GM21423 (cell line): ENCODE data around the gene WDR47.
A peak's percentile ranks its signal among the peaks of the same experiment; 100 is the strongest.
"Not testable (repeated sequence)": the region's sequence is repeated elsewhere in the genome, so short reads cannot be mapped to it uniquely, and the experiment has no call there.

ENCODE experiments used
- ATAC-seq: cut with Tn5 transposase; IDR thresholded peaks from one replicate; pipeline ENCODE4 v1.9.1; 2021; ENCODE audit warnings: mild to moderate bottlenecking, moderate library complexity; ENCODE audit not compliant: unreplicated experiment

Gene WDR47

DNA sequence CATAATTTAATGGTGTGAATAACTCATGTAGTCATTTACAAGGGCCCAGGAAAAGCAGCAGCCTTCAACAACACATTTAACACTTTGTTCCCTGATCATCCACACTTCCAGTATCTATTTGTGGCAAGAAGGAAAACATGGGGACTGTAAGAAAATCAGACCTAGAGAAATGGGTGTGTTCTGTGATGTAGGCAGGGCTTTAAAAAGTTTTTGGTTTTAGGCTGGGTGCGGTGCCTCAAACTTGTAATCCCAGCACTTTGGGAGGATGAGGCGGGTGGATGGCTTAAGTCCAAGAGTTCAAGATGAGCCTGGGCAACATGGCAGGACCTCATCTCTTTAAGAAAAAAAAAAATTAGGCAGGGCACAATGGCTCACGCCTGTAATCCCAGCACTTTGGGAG lies 14.2 kb upstream of the WDR47 start:
- ATAC-seq: no peak

DNA sequence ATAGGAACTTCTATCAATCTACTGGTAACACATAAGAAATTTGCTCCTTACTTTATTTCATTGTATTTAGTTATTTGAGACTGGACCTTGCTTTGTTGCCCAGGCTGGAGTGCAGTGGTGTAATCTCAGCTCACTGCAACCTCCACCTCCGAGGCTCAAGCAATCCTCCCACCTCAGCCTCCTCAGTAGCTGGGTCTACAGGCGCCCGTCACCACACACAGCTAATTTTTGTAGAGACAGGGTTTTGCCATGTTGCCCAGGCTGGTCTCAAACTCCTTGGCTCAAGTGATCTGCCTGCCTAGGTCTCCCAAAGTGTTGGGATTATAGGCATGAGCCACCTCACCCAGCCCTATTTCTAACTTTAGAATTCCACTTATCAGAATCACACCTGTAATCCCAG lies 10.2 kb upstream of the WDR47 start:
- not testable (repeated sequence) for ATAC-seq

DNA sequence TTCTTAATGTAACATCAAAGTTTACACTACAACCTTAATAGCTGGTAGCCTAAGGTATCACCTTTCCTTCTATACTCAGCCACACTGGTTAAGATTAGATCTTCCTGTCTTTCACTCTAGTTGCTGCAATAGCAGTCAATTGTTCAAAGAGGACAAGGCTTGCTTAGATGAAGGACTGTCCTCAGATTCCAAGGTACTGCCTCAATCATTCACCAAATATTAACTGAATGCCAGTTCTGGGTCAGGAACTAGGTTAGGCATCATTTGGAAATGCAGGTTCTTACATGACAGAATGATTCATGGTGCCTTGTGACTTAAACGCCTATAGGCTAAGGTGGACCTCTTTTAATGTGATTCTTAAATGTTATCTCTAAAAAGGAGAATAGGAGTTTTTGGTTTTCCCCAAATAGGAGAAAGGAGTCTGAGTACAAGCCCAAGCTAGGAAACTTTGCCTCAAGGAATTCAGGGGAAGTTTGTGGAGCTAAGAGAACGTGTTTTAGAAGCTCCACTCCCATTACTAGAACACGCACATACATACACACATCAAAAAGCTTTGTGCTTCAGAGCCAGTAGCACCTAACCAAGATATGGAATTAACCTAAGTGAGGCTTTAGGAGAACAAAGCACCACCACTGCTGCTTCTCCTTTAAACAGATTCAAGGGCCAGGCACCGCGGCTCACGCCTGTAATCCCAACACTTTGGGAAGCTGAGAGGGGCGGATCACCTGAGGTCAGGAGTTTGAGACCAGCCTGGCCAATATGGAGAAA lies 8.5 kb upstream of the WDR47 start:
- ATAC-seq: no peak

DNA sequence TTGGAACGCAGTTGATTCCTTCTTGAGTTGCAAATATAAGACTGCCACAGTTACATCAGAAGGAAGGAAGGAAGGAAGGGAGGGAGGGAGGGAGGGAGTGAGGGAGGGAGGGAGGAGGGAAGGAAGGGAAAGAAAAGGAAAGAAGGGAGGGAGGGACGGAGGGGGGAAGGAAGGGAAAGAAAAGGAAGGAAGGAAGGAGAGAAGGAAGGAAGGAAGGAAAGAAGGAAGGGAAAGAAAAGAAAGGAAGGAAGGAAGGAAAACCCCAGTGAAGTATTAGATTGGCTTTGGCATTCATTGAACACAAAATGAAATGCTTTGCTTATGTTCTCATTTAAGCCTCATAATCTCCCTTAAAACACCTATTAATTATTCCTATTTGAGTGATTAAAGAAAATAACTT lies 6.4 kb upstream of the WDR47 start:
- no peak for ATAC-seq

DNA sequence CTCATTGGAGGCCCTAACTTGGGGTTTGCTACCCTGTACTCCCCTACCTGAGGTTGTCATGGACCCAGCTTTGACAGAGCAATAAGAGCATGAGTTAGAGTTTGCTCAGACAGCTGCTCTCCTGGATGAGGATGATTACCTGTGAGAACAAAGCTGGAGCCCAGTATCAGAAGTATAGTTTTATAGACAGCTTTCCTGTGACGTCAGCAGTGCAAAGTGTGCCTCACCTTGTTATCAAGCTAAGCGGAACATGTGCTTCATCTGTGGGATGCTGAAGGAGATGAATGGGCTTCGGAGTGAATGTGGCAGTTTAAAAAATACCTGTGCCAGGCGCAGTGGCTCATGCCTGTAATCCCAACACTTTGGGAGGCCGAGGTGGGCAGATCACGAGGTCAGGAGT lies 5.4 kb upstream of the WDR47 start:
- ATAC-seq: no peak

DNA sequence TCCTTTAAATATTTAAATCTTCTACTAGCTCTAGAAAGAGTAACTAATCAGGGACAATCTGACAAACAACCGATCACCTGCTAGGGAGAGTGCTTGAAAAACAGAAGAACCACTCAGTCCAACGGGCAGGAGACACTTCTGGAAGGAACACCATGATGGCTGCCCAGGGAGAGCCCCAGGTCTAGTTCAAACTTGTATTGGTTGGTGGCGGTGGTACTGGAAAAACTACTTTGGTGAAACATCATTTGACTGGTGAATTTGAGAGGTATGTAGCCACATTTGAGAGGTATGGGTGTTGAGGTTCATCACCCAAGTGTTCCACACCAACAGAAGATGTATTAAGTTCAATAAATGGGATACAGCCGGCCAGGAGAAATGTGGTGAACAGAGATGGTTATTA lies 4.8 kb upstream of the WDR47 start:
- ATAC-seq: no peak

DNA sequence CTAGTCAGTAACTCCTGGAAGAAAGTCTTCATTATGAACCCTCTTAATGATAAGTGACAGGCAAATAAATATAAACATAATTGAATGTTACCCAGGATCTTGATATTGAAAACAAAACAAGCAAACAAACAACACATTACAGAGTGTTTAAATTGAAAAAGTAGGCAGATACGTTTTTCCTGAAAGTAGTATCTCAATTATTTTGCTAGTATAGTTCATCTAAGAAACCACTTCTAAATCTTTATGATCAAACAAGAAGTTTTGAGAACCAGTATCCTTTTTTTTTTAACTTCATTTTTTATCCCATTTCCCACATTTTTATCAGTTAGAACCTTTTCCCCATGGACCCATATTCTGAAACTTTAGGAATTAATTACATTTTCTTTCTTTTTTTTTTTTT lies 3.7 kb upstream of the WDR47 start:
- ATAC-seq: no peak

DNA sequence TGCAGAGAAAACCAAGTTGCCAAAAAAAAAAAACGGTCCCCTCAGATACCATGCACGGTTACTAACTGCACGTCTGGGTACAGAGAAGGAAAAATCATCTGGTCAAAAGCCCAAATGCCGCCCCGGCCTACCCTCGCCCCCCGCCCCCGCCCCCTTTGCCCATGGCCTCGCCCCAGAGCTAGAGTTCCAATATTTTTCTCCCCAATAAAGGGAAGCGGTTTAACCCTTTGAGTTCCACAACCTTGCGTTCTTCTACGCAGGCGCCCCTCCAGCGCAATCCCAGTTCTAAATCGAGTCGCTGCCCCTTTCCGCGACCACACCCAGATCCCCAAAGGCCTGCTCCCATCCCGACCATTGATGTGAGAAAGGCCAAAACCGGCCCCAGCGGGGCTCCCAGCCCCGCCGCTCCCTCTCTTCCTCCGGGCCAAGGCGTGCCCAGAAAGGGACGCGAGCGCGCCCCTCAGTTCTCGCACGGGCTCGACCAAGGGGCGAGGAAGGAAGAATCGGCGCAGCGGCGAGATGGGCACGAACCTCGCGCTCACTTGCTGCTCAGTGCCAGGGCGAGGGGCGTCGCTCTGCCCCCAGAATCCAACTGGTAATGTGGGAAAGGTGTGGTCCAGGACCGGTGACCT lies 797 bp downstream of the WDR47 start:
- peak; percentile 23 for ATAC-seq

DNA sequence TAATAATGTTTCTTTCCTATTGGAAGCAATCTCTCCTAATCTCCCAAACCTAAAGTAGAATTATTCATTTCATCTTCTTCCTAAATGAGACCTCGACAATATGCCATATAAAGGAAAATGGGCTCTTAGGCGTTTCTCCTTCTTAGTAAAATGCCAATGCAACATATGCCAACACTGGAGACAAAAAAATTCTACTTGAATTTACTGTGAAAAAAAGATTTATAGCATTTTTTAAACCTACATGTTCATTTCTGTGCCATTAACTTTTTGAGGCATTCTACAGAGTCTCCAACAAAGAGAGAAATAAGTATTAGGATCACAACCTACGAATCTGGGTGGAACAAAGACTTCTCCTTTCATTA lies 1.3 kb downstream of the WDR47 start:
- ATAC-seq: no peak

DNA sequence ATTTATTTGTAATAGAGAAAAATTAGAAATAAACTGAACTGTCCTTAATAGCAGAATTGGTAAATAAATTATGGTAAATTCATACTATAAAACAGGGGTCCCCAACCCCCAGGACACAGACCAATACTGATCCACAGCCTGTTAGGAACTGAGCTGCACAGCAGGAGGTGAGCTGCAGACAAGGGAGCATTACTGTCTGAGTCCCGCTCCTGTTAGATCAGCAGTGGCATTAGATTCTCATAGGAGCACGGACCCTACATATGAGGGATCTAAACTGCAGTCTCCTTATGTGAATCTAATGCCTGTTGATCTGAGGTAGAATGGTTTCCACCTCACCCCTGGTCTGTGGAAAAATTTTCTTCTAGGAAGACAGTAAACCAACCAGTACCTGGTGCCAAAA lies 7.5 kb downstream of the WDR47 start:
- no peak for ATAC-seq

DNA sequence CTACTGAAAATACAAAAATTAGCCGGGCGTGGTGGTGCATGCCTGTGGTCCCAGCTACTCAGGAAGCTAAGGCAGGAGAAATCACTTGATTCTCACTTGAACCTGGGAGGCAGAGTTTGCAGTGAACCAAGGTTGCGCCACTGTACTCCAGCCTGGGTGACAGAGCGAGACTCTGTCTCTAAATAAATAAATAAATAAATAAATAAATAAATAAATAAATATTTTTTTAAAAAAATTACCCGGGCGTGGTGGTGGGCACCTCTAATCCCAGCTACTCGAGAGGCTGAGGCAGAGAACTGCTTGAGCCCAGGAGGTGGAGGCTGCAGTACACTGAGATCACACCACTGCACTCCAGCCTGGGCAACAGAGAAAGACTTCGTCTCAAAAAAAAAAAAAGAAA lies 12.4 kb downstream of the WDR47 start:
- not testable (repeated sequence) for ATAC-seq

DNA sequence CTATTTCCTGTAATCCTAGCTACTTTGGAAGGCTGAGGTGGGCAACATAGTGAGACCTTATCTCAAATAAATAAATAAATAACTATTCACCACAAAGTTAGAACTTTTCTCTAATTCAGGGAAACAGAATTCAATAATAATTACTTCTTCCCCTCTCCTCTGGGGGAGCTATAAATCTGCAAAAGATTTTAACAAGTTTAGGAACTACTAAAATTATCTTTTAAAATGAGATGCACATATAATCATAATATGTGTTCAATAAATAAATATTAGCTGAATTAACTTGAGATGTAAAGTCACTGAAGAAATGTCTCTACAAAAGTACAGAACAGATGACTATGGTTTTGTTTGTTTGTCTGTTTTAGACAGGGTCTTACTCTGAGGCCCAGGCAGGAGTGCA lies 14.1 kb downstream of the WDR47 start:
- ATAC-seq: no peak

DNA sequence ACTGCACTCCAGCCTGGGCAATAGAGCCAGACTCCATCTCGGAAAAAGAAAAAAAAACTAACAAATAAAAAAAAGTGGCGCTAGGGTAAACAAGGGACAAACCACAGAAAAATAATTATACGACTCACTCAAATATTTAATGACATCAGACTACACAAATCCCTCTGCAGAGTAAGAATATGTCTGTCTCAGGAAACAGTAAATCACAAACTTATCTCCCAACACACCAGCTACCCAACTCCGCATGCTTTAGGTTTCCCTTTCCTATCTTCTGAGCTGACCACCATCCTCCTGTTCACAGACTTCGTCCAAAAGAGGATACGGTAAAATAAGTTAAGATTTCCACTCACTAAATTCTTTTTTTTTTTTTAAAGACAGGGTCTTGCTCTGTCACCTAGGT lies 16.2 kb downstream of the WDR47 start:
- no peak for ATAC-seq

DNA sequence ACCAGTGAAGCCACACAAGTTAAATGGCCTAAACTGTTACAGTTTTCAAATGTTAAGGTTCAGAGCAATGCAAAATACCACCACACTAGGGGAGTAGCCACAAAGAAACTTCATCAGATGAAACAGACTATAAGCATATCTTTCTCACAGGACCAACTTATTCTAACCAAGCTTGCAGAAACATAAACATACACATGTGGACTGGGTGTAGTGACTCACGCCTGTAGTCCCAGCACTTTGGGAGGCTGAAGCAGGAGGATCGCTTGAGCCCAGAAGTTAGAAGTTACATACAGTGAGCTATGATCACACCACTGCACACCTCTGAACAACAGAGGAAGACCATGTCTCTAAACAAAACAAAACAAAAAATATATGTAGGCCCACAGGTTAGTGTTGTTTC lies 17.3 kb downstream of the WDR47 start:
- ATAC-seq: no peak

DNA sequence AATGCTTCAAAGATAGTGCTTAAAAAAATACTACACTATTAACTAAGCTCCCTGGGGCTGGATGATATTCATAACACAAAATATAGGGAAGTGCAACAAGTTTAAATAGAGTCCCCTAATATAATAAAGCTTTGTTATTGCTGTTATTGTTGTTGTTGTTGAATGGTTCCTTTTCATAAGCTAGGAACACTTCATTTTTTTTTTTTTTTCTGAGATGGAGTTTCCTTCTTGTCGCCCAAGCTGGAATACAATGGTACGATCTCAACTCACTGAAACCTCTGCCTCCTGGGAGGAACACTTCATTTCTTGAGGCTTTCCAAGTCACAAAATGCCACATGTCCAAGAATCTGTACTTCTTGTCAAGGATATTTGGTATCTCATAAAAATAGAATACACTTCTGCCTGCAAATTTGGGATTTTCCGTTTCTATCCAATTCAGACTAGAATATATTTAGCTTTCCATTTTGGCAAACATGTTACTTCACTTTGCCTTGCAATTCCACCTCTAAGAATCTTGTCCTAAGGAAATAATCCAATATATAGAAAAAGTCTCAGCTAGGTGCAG lies 21.1 kb downstream of the WDR47 start:
- no peak for ATAC-seq

DNA sequence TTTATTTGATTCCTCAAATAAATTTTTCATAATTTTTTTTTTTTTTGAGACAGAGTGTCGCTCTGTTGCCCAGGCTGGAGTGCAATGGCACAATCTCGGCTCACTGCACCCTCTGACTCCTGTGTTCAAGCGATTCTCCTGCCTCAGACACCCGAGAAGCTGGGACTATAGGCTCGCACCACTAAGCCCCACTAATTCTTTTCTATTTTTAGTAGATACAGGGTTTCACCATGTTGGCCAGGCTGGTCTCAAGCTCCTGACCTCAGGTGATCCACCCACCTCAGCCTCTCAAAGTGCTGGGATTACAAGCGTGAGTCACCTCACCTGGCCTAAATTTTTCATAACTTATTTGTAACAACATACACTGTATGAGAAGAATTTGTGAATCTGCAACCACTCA lies 24.2 kb downstream of the WDR47 start:
- not testable (repeated sequence) for ATAC-seq

DNA sequence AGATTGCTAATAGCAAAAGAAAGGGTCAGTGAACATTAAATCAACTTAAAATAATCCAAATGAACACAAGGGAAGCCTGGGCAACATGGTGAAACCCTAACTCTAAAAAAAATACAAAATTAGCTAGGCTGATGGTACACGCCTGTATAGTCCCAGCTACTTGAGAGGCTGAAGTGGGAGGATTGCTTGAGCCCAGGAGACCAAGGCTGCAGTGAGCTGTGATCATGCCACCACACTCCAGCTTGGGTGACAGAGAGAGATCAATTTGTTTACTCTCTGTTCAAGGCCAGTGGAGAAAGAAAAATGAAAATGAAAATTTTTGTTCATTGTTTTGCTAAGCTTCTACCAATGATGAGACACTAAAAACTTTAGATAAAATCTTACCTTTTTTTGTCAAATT lies 24.8 kb downstream of the WDR47 start:
- no peak for ATAC-seq

DNA sequence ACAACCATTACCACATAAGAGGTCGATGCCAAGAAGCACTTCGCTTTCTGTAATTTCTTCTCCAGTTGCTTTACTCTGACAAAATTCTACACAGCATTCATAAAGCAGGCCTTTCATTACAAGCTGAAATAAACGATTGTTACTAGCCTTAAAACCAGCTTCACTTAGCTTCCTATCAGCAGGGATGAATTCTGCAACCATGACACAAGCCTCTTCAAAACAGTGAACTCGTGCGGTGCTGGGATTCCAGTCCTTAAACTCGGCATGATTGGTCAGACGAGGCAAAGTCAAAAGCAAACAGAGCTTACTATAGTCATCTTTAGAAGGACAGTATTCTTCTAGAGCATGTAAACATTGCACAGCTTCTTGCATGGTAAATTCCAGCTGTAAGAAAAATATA lies 30.6 kb downstream of the WDR47 start:
- ATAC-seq: no peak

DNA sequence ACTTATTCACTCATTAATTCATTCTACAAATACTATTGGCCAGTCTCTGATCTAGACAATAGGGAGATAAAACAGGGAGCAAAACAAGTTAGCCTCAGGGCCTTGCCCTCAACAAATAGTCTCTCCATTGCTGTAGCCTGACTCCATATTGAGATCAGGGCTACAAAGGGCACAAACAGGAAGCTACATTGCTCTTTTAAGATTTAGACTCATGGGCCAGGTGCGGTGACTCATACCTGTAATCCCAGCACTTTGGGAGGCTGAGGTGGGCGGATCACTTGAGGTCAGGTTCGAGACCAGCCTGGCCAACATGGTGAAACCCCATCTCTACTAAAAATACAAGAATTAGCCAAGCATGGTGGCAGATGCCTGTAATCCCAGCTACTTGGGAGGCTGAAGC lies 45.3 kb downstream of the WDR47 start:
- not testable (repeated sequence) for ATAC-seq

DNA sequence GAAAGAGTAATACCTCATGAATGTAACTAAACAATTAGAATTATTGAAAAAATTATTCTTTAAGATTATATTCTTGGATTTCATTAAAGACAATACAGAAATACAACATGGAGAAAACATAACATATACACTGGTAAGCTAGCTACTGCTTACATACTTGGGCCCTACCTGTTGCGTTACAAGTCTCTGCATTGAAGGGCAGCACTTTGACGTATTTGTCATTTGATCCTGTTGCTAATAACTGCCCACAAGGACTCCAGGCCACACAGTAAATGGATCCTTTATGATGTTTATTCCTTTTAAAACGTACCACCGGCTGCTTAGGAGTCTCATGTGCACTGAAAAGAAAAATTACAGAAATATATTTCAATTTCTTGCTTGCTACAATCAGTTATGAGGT lies 58.8 kb downstream of the WDR47 start:
- no peak for ATAC-seq

DNA sequence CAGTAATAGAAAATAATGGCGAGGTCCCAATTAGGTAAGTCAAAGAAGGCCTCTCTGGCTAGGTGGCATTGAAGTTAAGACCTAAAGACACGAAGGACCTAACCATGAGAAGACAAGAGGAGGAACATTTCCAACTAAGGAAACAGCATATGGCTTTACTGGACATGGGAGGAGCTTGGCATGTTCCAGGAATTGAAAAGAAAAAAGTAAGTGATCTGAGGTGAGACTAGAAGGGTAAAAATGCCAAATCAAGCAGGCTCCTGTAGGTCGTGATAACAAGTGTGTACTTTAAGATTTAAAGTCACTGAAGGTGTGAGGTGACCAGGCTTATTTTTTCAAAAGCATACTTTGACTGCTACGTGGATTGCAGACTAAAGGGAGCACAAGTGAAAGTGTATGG lies 65.2 kb downstream of the WDR47 start:
- ATAC-seq: no peak

DNA sequence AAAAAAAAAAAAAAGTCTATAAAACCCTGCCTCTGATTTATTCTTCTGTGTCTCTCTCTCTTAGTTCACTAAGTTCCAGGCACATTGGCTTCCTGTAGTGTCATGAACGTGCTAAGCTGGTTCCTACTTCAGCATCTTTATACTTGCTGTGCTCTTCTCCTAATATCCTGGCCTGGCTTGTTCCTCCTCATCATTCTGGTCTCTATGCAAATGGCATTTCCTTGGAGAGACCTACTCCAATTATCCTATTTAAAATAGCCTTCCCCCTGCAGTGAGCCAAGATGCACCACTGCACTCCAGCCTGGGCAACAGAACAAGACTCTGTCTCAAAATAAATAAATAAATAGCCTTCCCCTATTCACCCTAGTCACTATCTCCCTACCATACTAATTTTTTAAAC lies 69.0 kb downstream of the WDR47 start:
- ATAC-seq: no peak

DNA sequence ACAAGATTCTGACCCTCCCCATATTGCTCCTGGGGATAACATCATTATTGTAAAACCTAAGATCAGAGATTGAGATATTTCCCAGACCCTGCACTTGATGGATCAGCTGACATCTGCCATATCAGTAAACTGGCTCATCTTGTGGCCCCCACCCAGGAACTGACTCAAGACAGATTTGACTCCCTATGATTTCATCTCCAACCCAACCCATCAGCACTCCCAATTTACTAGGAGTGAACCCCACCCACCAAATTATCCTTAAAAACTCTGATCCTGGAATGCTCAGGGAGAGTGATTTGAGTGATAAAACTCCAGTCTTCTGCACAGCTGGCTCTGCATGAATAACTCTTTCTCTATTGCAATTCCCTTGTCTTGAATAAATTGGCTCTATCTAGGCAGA lies 72.6 kb downstream of the WDR47 start:
- no peak for ATAC-seq
